Lower lobe of right lung (tissue), 2 donors: ENCODE measurements around the gene APC. TPM values are rescaled to one million over a fixed set of nuclear protein-coding genes. Genes with fewer than 3 reads are reported as not detected.

Experiments
- ATAC-seq, 2 donors: fragments of 200-7000 bp; cut with Tn5 transposase; one replicate each; pipeline ENCODE4 v1.9.1; 2020 to 2022; ENCODE audit warnings: mild to moderate bottlenecking in 2 of 2, moderate library complexity in 2 of 2
- DNase-seq: peaks from one replicate; pipeline ENCODE4 v3.0.0-alpha.2; 2020
- H3K27ac ChIP-seq: fragments of 200-600 bp; one replicate; pipeline ENCODE4 v1.8.0; 2022
- H3K27me3 ChIP-seq: fragments of 200-600 bp; one replicate; pipeline ENCODE4 v1.8.0; 2022; ENCODE audit warnings: low read depth
- H3K36me3 ChIP-seq: fragments of 200-600 bp; one replicate; pipeline ENCODE4 v1.8.0; 2022; ENCODE audit warnings: mild to moderate bottlenecking
- H3K4me1 ChIP-seq: fragments of 200-600 bp; one replicate; pipeline ENCODE4 v1.8.0; 2022
- H3K4me3 ChIP-seq: fragments of 200-600 bp; one replicate; pipeline ENCODE4 v1.8.0; 2022; ENCODE audit warnings: mild to moderate bottlenecking
- H3K9me3 ChIP-seq: fragments of 200-600 bp; one replicate; pipeline ENCODE4 v1.8.0; 2022
- CTCF ChIP-seq: fragments of 200-600 bp; IDR thresholded peaks from one replicate; pipeline ENCODE4 v1.8.0; 2022; ENCODE audit warnings: antibody characterized with exemption, mild to moderate bottlenecking
- intact Hi-C: fragments of 100-400 bp; cut with DNase I; formaldehyde crosslinking; loops from one replicate; pipeline ENCODE4 v1.11.0; 2022
- long read RNA-seq: library from polyadenylated mRNA; unstranded; transcript quantifications from one replicate; pipeline ENCODE4 v2.0.0, GENCODE V29; 2021
- total RNA-seq: library from RNA; stranded (reverse); fragmentation: NEBNext Ultra II Directional; extraction: Animal tissue kit (Norgen Biotek cat#: 25700); gene quantifications from one replicate; pipeline ENCODE4 v1.2.1, GENCODE V29; 2021
- donor health status: DM: no; HTN: yes; CAD: no; lungs with severe emphysema.

Gene APC
- total RNA-seq: 47.7 TPM
- long read RNA-seq, partial matches to known transcripts: 4 of 19 reads
- long read RNA-seq, other reads (novel, unspliced or antisense): 15 of 19 reads

GRCh38 chr5:112737463-112738190, at the start of gene APC:
TSS of gene APC (plus strand) at chr5:112737885. CDS start at chr5:112754891, 17,006 bp downstream.
- Histone ChIP-seq H3K27ac (peak within 1 kb of the TSS; percentile 69), H3K4me3 (peak within 1 kb of the TSS; percentile 69), H3K9me3 (no peaks in the 10 kb centered on the region), H3K27me3 (no peaks in the 10 kb centered on the region), H3K36me3 (no peaks in the 10 kb centered on the region), H3K4me1 (peaks cover 19% of the 10 kb centered on the region)
- intact Hi-C loops: no loop called here
- ATAC-seq (peak; percentile 98 to 99), DNase-seq (peak; percentile 92)
- TF ChIP-seq CTCF: no peak

- Histone ChIP-seq H3K9me3 (no peaks in the 10 kb centered on the region), H3K4me3 (no peak overlapping the region), H3K36me3 (no peaks in the 10 kb centered on the region), H3K27me3 (no peaks in the 10 kb centered on the region), H3K4me1 (peaks cover 5% of the 10 kb centered on the region), H3K27ac (no peak overlapping the region)
- DNase-seq (no peak), ATAC-seq (no peak)
- TF ChIP-seq CTCF: no peak
- intact Hi-C loops: no loop called here
Observed at GRCh38 chr5:112689155-112689909, 48.4 kb upstream of the APC start.

GRCh38 chr5:112690605-112691338, 46.9 kb upstream of the APC start:
- DNase-seq: no peak
- intact Hi-C loops: no loop called here

GRCh38 chr5:112691339-112691680, 46.4 kb upstream of the APC start:
- Histone ChIP-seq H3K27ac (no peak overlapping the region), H3K9me3 (no peaks in the 10 kb centered on the region), H3K4me1 (no peaks in the 10 kb centered on the region), H3K4me3 (no peak overlapping the region), H3K27me3 (no peaks in the 10 kb centered on the region), H3K36me3 (no peaks in the 10 kb centered on the region)
- ATAC-seq: no peak
- TF ChIP-seq CTCF: no peak
- no peak for DNase-seq
- intact Hi-C loops: no loop called here

More at GRCh38 chr5:112690605-112691338, 46.9 kb upstream of the APC start:
- H3K27me3 ChIP-seq: no peaks in the 10 kb centered on the region
- no peaks in the 10 kb centered on the region for H3K9me3 ChIP-seq
- peaks cover under 1% of the 10 kb centered on the region for H3K4me1 ChIP-seq
- no peak for ATAC-seq
- TF ChIP-seq CTCF: no peak
- H3K4me3 ChIP-seq: no peak overlapping the region
- no peaks in the 10 kb centered on the region for H3K36me3 ChIP-seq
- H3K27ac ChIP-seq: no peak overlapping the region

GRCh38 chr5:112691758-112692157, 45.9 kb upstream of the APC start:
- intact Hi-C loops: no loop called here
- Histone ChIP-seq H3K4me1 (no peaks in the 10 kb centered on the region), H3K9me3 (no peaks in the 10 kb centered on the region), H3K36me3 (no peaks in the 10 kb centered on the region), H3K27me3 (no peaks in the 10 kb centered on the region), H3K4me3 (no peak overlapping the region), H3K27ac (no peak overlapping the region)
- DNase-seq (no peak), ATAC-seq (no peak)
- peak; percentile 27 for TF ChIP-seq CTCF
